H1 (cell line): ENCODE measurements around the gene CBY2. TPM values are rescaled to one million over a fixed set of nuclear protein-coding genes. Genes with fewer than 3 reads are reported as not detected.

Source experiments
- CTCF ChIA-PET: fragments of 300-600 bp; sonication (Branson Sonifier 250); formaldehyde crosslinking; loops from one replicate; lab custom pipeline; 2021; ENCODE audit not compliant: partially characterized antibody; lab: Charles Lee
- POLR2A ChIA-PET: fragments of 300-600 bp; sonication (Branson Sonifier 250); formaldehyde crosslinking; loops from one replicate; lab custom pipeline; 2021; ENCODE audit warnings: inconsistent platforms; ENCODE audit not compliant: partially characterized antibody; lab: Charles Lee
- DNase-seq, 2 experiments: peaks; one replicate each; pipeline versions ENCODE4 v3.0.0 to v3.0.0-alpha.2; 2010 to 2022; ENCODE audit warnings: low spot score in 2 of 2, low read depth in 1 of 2, mixed read lengths in 1 of 2
- FAIRE-seq: peaks from 2 replicates; lab custom pipeline; 2011; peaks lifted over from hg19 to GRCh38; lab: Jason Lieb, UNC
- H2AFZ ChIP-seq: 2 replicates; pipeline ENCODE4 v1.8.1; 2012; ENCODE audit warnings: low read length, inconsistent platforms
- H2AK5ac ChIP-seq: 2 replicates; pipeline ENCODE4 v1.6.1; 2013; ENCODE audit warnings: low read depth, low read length
- H2BK120ac ChIP-seq: replicated peaks from 2 replicates; pipeline ENCODE3; 2013; ENCODE audit warnings: low read depth, low read length, inconsistent platforms
- H2BK12ac ChIP-seq: 2 replicates; pipeline ENCODE4 v1.6.1; 2013; ENCODE audit warnings: low read depth, low read length
- H2BK15ac ChIP-seq: 2 replicates; pipeline ENCODE4 v1.6.1; 2013; ENCODE audit warnings: low read length
- H2BK20ac ChIP-seq: 2 replicates; pipeline ENCODE4 v1.6.1; 2013; ENCODE audit warnings: low read length
- H2BK5ac ChIP-seq: 2 replicates; pipeline ENCODE4 v1.6.1; 2013; ENCODE audit warnings: low read depth, low read length
- H3K14ac ChIP-seq: 2 replicates; pipeline ENCODE4 v1.6.1; 2013; ENCODE audit warnings: inconsistent platforms; ENCODE audit not compliant: insufficient read length
- H3K18ac ChIP-seq: 2 replicates; pipeline ENCODE4 v1.6.1; 2013; ENCODE audit warnings: low read length; ENCODE audit errors: extremely low read depth
- H3K23ac ChIP-seq: 2 replicates; pipeline ENCODE4 v1.6.1; 2013; ENCODE audit warnings: inconsistent platforms; ENCODE audit not compliant: insufficient read length
- H3K23me2 ChIP-seq: 2 replicates; pipeline ENCODE4 v1.6.1; 2013; ENCODE audit warnings: low read depth, low read length
- H3K27ac ChIP-seq: 2 replicates; pipeline ENCODE4 v1.6.1; 2011; ENCODE audit warnings: low read depth, low read length, inconsistent platforms
- H3K27me3 ChIP-seq, 4 experiments: replicated peaks in 1 of 4; 1 replicate in 1 of 4; 2 replicates in 3 of 4; pipeline versions ENCODE4 v1.6.1 to v1.8.1; 2011 to 2013; ENCODE audit warnings: low read length in 3 of 4, mild to moderate bottlenecking in 3 of 4, inconsistent platforms in 2 of 4, mixed read lengths in 2 of 4, moderate library complexity in 1 of 4; ENCODE audit not compliant: control insufficient read depth in 3 of 4, insufficient read depth in 3 of 4; ENCODE audit errors: extremely low read depth in 1 of 4
- H3K36me3 ChIP-seq, 4 experiments: 2 replicates each; pipeline versions ENCODE4 v1.6.1 to v1.8.1; 2011 to 2013; ENCODE audit warnings: mild to moderate bottlenecking in 4 of 4, low read length in 3 of 4, moderate library complexity in 2 of 4, control low read depth in 1 of 4, inconsistent platforms in 1 of 4; ENCODE audit not compliant: insufficient read depth in 4 of 4, control insufficient read depth in 2 of 4
- H3K4ac ChIP-seq: replicated peaks from 2 replicates; pipeline ENCODE3; 2013; ENCODE audit warnings: low read length, low read depth, mixed read lengths, inconsistent platforms; ENCODE audit not compliant: insufficient read length
- H3K4me1 ChIP-seq, 4 experiments: replicated peaks in 1 of 4; 1 replicate in 1 of 4; 2 replicates in 3 of 4; pipeline versions ENCODE4 v1.6.1 to v1.8.1; 2011 to 2013; ENCODE audit warnings: low read length in 3 of 4, inconsistent platforms in 2 of 4, mixed read lengths in 1 of 4; ENCODE audit not compliant: insufficient read depth in 4 of 4, control insufficient read depth in 3 of 4
- H3K4me2 ChIP-seq, 2 experiments: 2 replicates each; pipeline versions ENCODE4 v1.6.1 to v1.8.1; 2011 to 2013; ENCODE audit warnings: low read depth in 2 of 2, low read length in 2 of 2, control low read depth in 1 of 2, inconsistent platforms in 1 of 2, mild to moderate bottlenecking in 1 of 2; ENCODE audit not compliant: insufficient read depth in 1 of 2
- H3K4me3 ChIP-seq, 4 experiments: fragments of 200-600, 300-600 bp in 1 of 4; sonication (generic), shearing (Covaris generic), sonication (Bioruptor Twin) in 1 of 4; 2 replicates each; pipeline versions ENCODE4 v1.5.1 to v1.8.1; 2011 to 2016; ENCODE audit warnings: low read length in 4 of 4, low read depth in 3 of 4, control low read depth in 2 of 4, inconsistent platforms in 2 of 4, mild to moderate bottlenecking in 2 of 4, mixed read lengths in 1 of 4, moderate library complexity in 1 of 4; ENCODE audit not compliant: insufficient read depth in 2 of 4; ENCODE audit errors: extremely low read depth in 1 of 4
- H3K56ac ChIP-seq: replicated peaks from 2 replicates; pipeline ENCODE3; 2013; ENCODE audit warnings: low read depth, mild to moderate bottlenecking, mixed read lengths, low read length, inconsistent platforms; ENCODE audit not compliant: insufficient read length
- H3K79me1 ChIP-seq: 2 replicates; pipeline ENCODE4 v1.6.1; 2013; ENCODE audit warnings: low read depth, low read length, control low read depth
- H3K79me2 ChIP-seq, 2 experiments: 2 replicates each; pipeline versions ENCODE4 v1.6.1 to v1.8.1; 2012 to 2013; ENCODE audit warnings: low read length in 2 of 2, mild to moderate bottlenecking in 2 of 2, inconsistent platforms in 1 of 2; ENCODE audit not compliant: insufficient read depth in 2 of 2, control insufficient read depth in 1 of 2
- H3K9ac ChIP-seq, 4 experiments: replicated peaks in 1 of 4; 1 replicate in 1 of 4; 2 replicates in 3 of 4; pipeline versions ENCODE4 v1.6.1 to v1.8.1; 2011 to 2013; ENCODE audit warnings: low read depth in 3 of 4, low read length in 3 of 4, control low read depth in 2 of 4, mild to moderate bottlenecking in 2 of 4, moderate library complexity in 2 of 4, inconsistent platforms in 1 of 4; ENCODE audit errors: extremely low read depth in 1 of 4
- H3K9me3 ChIP-seq, 2 experiments: 2 replicates each; pipeline versions ENCODE4 v1.6.1 to v1.8.1; 2012 to 2013; ENCODE audit warnings: mild to moderate bottlenecking in 2 of 2, moderate library complexity in 2 of 2, control low read depth in 1 of 2, inconsistent platforms in 1 of 2, low read depth in 1 of 2, low read length in 1 of 2, mixed read lengths in 1 of 2; ENCODE audit not compliant: insufficient read depth in 2 of 2
- H4K20me1 ChIP-seq, 2 experiments: replicated peaks in 1 of 2; 2 replicates each; pipeline versions ENCODE3 to v1.8.1; 2011 to 2013; ENCODE audit warnings: inconsistent platforms in 2 of 2, low read length in 2 of 2, mild to moderate bottlenecking in 1 of 2; ENCODE audit not compliant: insufficient read depth in 2 of 2, control insufficient read depth in 1 of 2
- H4K5ac ChIP-seq: 2 replicates; pipeline ENCODE4 v1.6.1; 2013; ENCODE audit warnings: low read length, low read depth, mixed read lengths, inconsistent platforms; ENCODE audit not compliant: insufficient read length
- H4K8ac ChIP-seq: 2 replicates; pipeline ENCODE4 v1.8.0; 2013; ENCODE audit warnings: mild to moderate bottlenecking, moderate library complexity, low read length, inconsistent platforms; ENCODE audit not compliant: insufficient read depth; ENCODE audit errors: extremely low read depth
- H4K91ac ChIP-seq: replicated peaks from 2 replicates; pipeline ENCODE3; 2013; ENCODE audit warnings: low read length, mixed read lengths, inconsistent platforms; ENCODE audit not compliant: insufficient read length
- EP300 ChIP-seq, 2 experiments: IDR thresholded peaks; 1 replicate in 1 of 2; 2 replicates in 1 of 2; pipeline ENCODE4 v1.6.1; 2011 to 2012; ENCODE audit warnings: low read depth in 2 of 2, low read length in 2 of 2, mild to moderate bottlenecking in 2 of 2, borderline replicate concordance in 1 of 2, inconsistent platforms in 1 of 2, moderate library complexity in 1 of 2
- KDM4A ChIP-seq: IDR thresholded peaks from one replicate; pipeline ENCODE4 v1.7.1; 2012; ENCODE audit warnings: low read depth, mild to moderate bottlenecking, moderate library complexity, low read length, inconsistent platforms; ENCODE audit not compliant: severe bottlenecking
- POLR2AphosphoS5 ChIP-seq: IDR thresholded peaks from 2 replicates; pipeline ENCODE4 v1.6.1; 2011; ENCODE audit warnings: low read depth, low read length
- RBBP5 ChIP-seq: IDR thresholded peaks from 2 replicates; pipeline ENCODE4 v1.7.1; 2012; ENCODE audit warnings: low read depth, mild to moderate bottlenecking, inconsistent platforms, low read length, moderate library complexity, borderline replicate concordance
- RXRA ChIP-seq: IDR thresholded peaks from 2 replicates; pipeline ENCODE4 v1.6.1; 2011; ENCODE audit warnings: low read depth, mild to moderate bottlenecking, low read length, moderate library complexity; ENCODE audit not compliant: insufficient read depth
- SRF ChIP-seq: IDR thresholded peaks from 2 replicates; pipeline ENCODE4 v1.6.1; 2011; ENCODE audit warnings: mild to moderate bottlenecking, low read depth, low read length, moderate library complexity
- TEAD4 ChIP-seq: IDR thresholded peaks from 2 replicates; pipeline ENCODE4 v1.6.1; 2012; ENCODE audit warnings: low read depth, low read length, inconsistent platforms, mixed read lengths
- YY1 ChIP-seq: IDR thresholded peaks from 2 replicates; pipeline ENCODE4 v1.6.1; 2011; ENCODE audit warnings: low read depth, mild to moderate bottlenecking, low read length
- WGBS, 2 experiments: shearing (Covaris generic) in 1 of 2; methylation state at CpG; one replicate each; pipeline versions ENCODE4 v1.1.6 to v1.1.7; 2013 to 2015; ENCODE audit warnings: low lambda C conversion rate in 2 of 2, mixed read lengths in 2 of 2, inconsistent platforms in 1 of 2, low coverage in 1 of 2, missing lambda C conversion rate in 1 of 2; ENCODE audit not compliant: insufficient replicate concordance in 2 of 2, insufficient coverage in 1 of 2, insufficient read length in 1 of 2; ENCODE audit errors: extremely low coverage in 1 of 2, missing lambda C conversion rate in 1 of 2; 5-methylcytosine and 5-hydroxymethylcytosine counted together
- polyA plus RNA-seq, 7 experiments: library from polyadenylated mRNA; depleted of rRNA in 3 of 7; stranded (reverse) in 5 of 7; unstranded in 2 of 7; fragments of >200 nt in 5 of 7; fragments of 200-250 nt in 2 of 7; gene quantifications; 1 replicate in 5 of 7; 2 replicates in 1 of 7; 4 replicates in 1 of 7; pipeline versions ENCODE4 v1.2.1 to v1.2.3, GENCODE V29; 2011 to 2013; ENCODE audit warnings: missing spikeins in 2 of 7, mixed read lengths in 2 of 7
- total RNA-seq: library from RNA; stranded (reverse); fragmentation: NEBNext Ultra II Directional; extraction: Animal tissue kit (Norgen Biotek cat#: 25700); gene quantifications from 2 replicates; pipeline ENCODE4 v1.2.1, GENCODE V29; 2021
- TF ChIP-seq, protein P1 (sequence below), 3 experiments: IDR thresholded peaks; 1 replicate in 2 of 3; 2 replicates in 1 of 3; pipeline versions ENCODE4 v1.5.1 to v1.6.1; 2011; ENCODE audit warnings: low read length in 3 of 3, mild to moderate bottlenecking in 3 of 3, inconsistent platforms in 2 of 3, low read depth in 1 of 3, moderate library complexity in 1 of 3; ENCODE audit not compliant: insufficient read depth in 1 of 3; ENCODE audit errors: control extremely low read depth in 1 of 3

Gene CBY2
- total and polyA plus RNA-seq, 2 of the 8 experiments (the other 6 are each of a cell fraction or from before 2014, with no cell fraction given): not detected

DNA sequence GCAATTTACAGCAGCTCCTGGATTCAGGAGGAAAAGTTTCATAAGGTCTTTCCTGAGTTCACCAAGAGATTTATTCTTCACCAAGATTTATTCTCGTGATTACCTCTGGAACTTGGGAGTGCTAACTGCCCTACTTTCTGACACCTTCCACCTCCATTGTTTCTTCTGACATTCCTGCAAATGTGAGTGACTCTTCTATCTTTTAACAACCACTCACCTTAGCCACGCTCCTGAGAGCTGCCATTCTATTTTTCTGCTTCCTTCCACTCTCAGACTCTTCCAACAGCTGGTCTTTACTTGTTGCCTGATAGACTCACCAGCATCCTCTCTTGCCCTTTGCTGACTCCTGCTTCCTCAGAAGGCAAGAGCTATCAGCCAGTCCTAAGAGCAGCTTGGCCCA, 11.5 kb upstream of the CBY2 start:
- no peak overlapping the region for H2BK20ac ChIP-seq
- H2BK120ac ChIP-seq: no peak overlapping the region
- H3K4me1 ChIP-seq: no peaks in the 10 kb centered on the region
- no peak overlapping the region for H3K23ac ChIP-seq
- H3K4me3 ChIP-seq: no peak overlapping the region
- CTCF ChIA-PET: interaction anchor here (0.6 to 3.0 kb wide), 6 partner anchors 10 to 248 kb away, joined by 3 to 14 read pairs (median 4); partner anchors contain the start of gene CBY2
- 84% methylated on average over 2 of the region's 2 CpGs; no CpG with 5 or more reads in 1 of the 2 experiments for WGBS, 2 experiments
- H2BK15ac ChIP-seq: no peak overlapping the region
- no peak overlapping the region for H3K4me2 ChIP-seq
- no peak overlapping the region for H3K4ac ChIP-seq
- H3K27me3 ChIP-seq: no peaks in the 10 kb centered on the region
- no peak overlapping the region for H3K14ac ChIP-seq
- no peak overlapping the region for H4K5ac ChIP-seq
- DNase-seq: no peak
- no peak overlapping the region for H4K91ac ChIP-seq
- no peak for TF ChIP-seq SRF
- no peak for TF ChIP-seq YY1
- no peak for TF ChIP-seq POLR2AphosphoS5
- no peak for TF ChIP-seq RBBP5
- no peak for TF ChIP-seq RXRA
- TF ChIP-seq KDM4A: no peak
- TF ChIP-seq EP300 (IDR thresholded peaks at IDR 0.05; ENCODE audit: borderline replicate concordance in 1 of 2, low read depth in 2 of 2, low read length in 2 of 2): no peak
- no peak for TF ChIP-seq TEAD4
- TF ChIP-seq, protein P1, sequence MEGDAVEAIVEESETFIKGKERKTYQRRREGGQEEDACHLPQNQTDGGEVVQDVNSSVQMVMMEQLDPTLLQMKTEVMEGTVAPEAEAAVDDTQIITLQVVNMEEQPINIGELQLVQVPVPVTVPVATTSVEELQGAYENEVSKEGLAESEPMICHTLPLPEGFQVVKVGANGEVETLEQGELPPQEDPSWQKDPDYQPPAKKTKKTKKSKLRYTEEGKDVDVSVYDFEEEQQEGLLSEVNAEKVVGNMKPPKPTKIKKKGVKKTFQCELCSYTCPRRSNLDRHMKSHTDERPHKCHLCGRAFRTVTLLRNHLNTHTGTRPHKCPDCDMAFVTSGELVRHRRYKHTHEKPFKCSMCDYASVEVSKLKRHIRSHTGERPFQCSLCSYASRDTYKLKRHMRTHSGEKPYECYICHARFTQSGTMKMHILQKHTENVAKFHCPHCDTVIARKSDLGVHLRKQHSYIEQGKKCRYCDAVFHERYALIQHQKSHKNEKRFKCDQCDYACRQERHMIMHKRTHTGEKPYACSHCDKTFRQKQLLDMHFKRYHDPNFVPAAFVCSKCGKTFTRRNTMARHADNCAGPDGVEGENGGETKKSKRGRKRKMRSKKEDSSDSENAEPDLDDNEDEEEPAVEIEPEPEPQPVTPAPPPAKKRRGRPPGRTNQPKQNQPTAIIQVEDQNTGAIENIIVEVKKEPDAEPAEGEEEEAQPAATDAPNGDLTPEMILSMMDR (IDR thresholded peaks at IDR 0.05; ENCODE audit: control extremely low read depth in 1 of 3, insufficient read depth in 1 of 3, low read depth in 1 of 3, low read length in 3 of 3): no peak
- H3K27ac ChIP-seq: no peak overlapping the region
- H2BK12ac ChIP-seq: no peak overlapping the region
- FAIRE-seq: no peak
- H2AFZ ChIP-seq: no peak overlapping the region
- no peak overlapping the region for H3K56ac ChIP-seq
- H3K36me3 ChIP-seq: no peaks in the 10 kb centered on the region
- H3K18ac ChIP-seq: no peak overlapping the region
- no peak overlapping the region for H3K9ac ChIP-seq
- no peaks in the 10 kb centered on the region for H3K79me1 ChIP-seq
- no peaks in the 10 kb centered on the region for H3K23me2 ChIP-seq
- H2AK5ac ChIP-seq: no peak overlapping the region
- H4K20me1 ChIP-seq: no peaks in the 10 kb centered on the region
- POLR2A ChIA-PET: no interaction called here
- no peaks in the 10 kb centered on the region for H3K9me3 ChIP-seq
- no peak overlapping the region for H2BK5ac ChIP-seq
- no peaks in the 10 kb centered on the region for H3K79me2 ChIP-seq
- no peak overlapping the region for H4K8ac ChIP-seq
